GM23338 (cell line): ENCODE data around the gene ITGB6. TPM values are rescaled to one million over a fixed set of nuclear protein-coding genes. Genes with fewer than 3 reads are reported as not detected.

ENCODE experiments used
- ATAC-seq: fragments of 200-7000 bp; cut with Tn5 transposase; 3 replicates; pipeline ENCODE4 v1.9.1; 2020
- DNase-seq: peaks from one replicate; pipeline ENCODE4 v3.0.0-alpha.2; 2015; ENCODE audit warnings: low spot score
- H2AFZ ChIP-seq: fragments of 200-600 bp; sonication (generic); 2 replicates; pipeline ENCODE4 v1.8.0; 2016; ENCODE audit warnings: antibody characterized with exemption, mild to moderate bottlenecking, moderate library complexity
- H3F3A ChIP-seq: fragments of 200-600 bp; sonication (generic); replicated peaks from 2 replicates; pipeline ENCODE4 v1.8.0; 2017; ENCODE audit warnings: antibody characterized with exemption, mixed run types, low read depth
- H3K27ac ChIP-seq: fragments of 200-600 bp; sonication (generic); 2 replicates; pipeline ENCODE4 v1.6.1; 2016; ENCODE audit warnings: low read depth
- H3K27me3 ChIP-seq: fragments of 200-600 bp; sonication (generic); 2 replicates; pipeline ENCODE4 v1.8.0; 2016; ENCODE audit warnings: mild to moderate bottlenecking, mixed run types, moderate library complexity; ENCODE audit not compliant: insufficient read depth
- H3K36me3 ChIP-seq: fragments of 200-600 bp; sonication (generic); 2 replicates; pipeline ENCODE4 v1.8.0; 2016; ENCODE audit warnings: mild to moderate bottlenecking; ENCODE audit not compliant: insufficient read depth
- H3K4me1 ChIP-seq: fragments of 200-600 bp; sonication (generic); 2 replicates; pipeline ENCODE4 v1.8.0; 2016; ENCODE audit warnings: mild to moderate bottlenecking, moderate library complexity; ENCODE audit not compliant: insufficient read depth
- H3K4me2 ChIP-seq: fragments of 200-600 bp; sonication (generic); 2 replicates; pipeline ENCODE4 v1.7.1; 2017; ENCODE audit warnings: mixed run types
- H3K4me3 ChIP-seq: fragments of 200-600 bp; sonication (generic); 2 replicates; pipeline ENCODE4 v1.6.1; 2016; ENCODE audit warnings: mixed run types
- H3K79me2 ChIP-seq: fragments of 200-600 bp; sonication (generic); replicated peaks from 2 replicates; pipeline ENCODE4 v1.8.0; 2017; ENCODE audit warnings: mild to moderate bottlenecking; ENCODE audit not compliant: insufficient read depth
- H3K9me2 ChIP-seq: fragments of 200-600 bp; sonication (generic); 2 replicates; pipeline ENCODE4 v1.8.0; 2017; ENCODE audit not compliant: insufficient read depth
- H4K20me1 ChIP-seq: fragments of 200-600 bp; sonication (generic); replicated peaks from 2 replicates; pipeline ENCODE4 v1.8.0; 2017; ENCODE audit warnings: mild to moderate bottlenecking; ENCODE audit not compliant: insufficient read depth
- H3K27ac Mint-ChIP-seq: 2 replicates; pipeline ENCODE4 v1.8.0; 2020; ENCODE audit warnings: inconsistent platforms, mild to moderate bottlenecking, moderate library complexity, mixed read lengths
- H3K27me3 Mint-ChIP-seq: 3 replicates; pipeline ENCODE4 v1.8.0; 2022; ENCODE audit warnings: low read depth, mild to moderate bottlenecking, moderate library complexity, mixed read lengths, inconsistent platforms; ENCODE audit not compliant: insufficient read depth, poor library complexity
- H3K36me3 Mint-ChIP-seq: 3 replicates; pipeline ENCODE4 v1.8.0; 2021; ENCODE audit warnings: low read depth, mild to moderate bottlenecking, inconsistent platforms, moderate library complexity, mixed read lengths
- H3K4me1 Mint-ChIP-seq: 3 replicates; pipeline ENCODE4 v1.8.0; 2020; ENCODE audit warnings: mild to moderate bottlenecking, inconsistent platforms, mixed read lengths
- H3K4me3 Mint-ChIP-seq: 3 replicates; pipeline ENCODE4 v1.8.0; 2021; ENCODE audit warnings: moderate library complexity, mild to moderate bottlenecking, inconsistent platforms, mixed read lengths
- H3K9me3 Mint-ChIP-seq: 3 replicates; pipeline ENCODE4 v1.8.0; 2020; ENCODE audit warnings: moderate library complexity, mild to moderate bottlenecking, inconsistent platforms, mixed read lengths
- CREB1 ChIP-seq: fragments of 250-450 bp; sonication (Bioruptor Pico); IDR thresholded peaks from 2 replicates; pipeline ENCODE4 v1.5.0; 2020; ENCODE audit warnings: low read depth, mild to moderate bottlenecking, moderate library complexity
- EZH2 ChIP-seq: fragments of 200-600 bp; sonication (generic); IDR thresholded peaks from one replicate; pipeline ENCODE4 v1.8.0; 2017; ENCODE audit warnings: antibody characterized with exemption, mild to moderate bottlenecking, low read depth; ENCODE audit not compliant: unreplicated experiment
- EZH2phosphoT487 ChIP-seq: fragments of 200-600 bp; sonication (generic); IDR thresholded peaks from one replicate; pipeline ENCODE4 v1.8.1; 2018; ENCODE audit warnings: antibody characterized with exemption; ENCODE audit not compliant: unreplicated experiment
- JUNB ChIP-seq: IDR thresholded peaks from one replicate; pipeline ENCODE4 v1.6.1; 2016; ENCODE audit warnings: antibody characterized with exemption; ENCODE audit not compliant: unreplicated experiment
- NANOG ChIP-seq: IDR thresholded peaks from 2 replicates; pipeline ENCODE4 v1.6.1; 2016; ENCODE audit warnings: antibody characterized with exemption, borderline replicate concordance
- POLR2AphosphoS5 ChIP-seq: IDR thresholded peaks from 2 replicates; pipeline ENCODE4 v1.6.1; 2016; ENCODE audit warnings: antibody characterized with exemption, low read depth
- STAT1 ChIP-seq: IDR thresholded peaks from one replicate; pipeline ENCODE4 v1.6.1; 2016; ENCODE audit warnings: antibody characterized with exemption; ENCODE audit not compliant: unreplicated experiment
- ZNF114 ChIP-seq: fragments of 250-450 bp; sonication (Bioruptor Pico); IDR thresholded peaks from 2 replicates; pipeline ENCODE4 v1.5.0; 2020; ENCODE audit warnings: mild to moderate bottlenecking, moderate library complexity
- ZNF331 ChIP-seq: fragments of 250-450 bp; sonication (Bioruptor Pico); IDR thresholded peaks from 2 replicates; pipeline ENCODE4 v1.5.0; 2020; ENCODE audit warnings: low read depth, mild to moderate bottlenecking, moderate library complexity
- polyA plus RNA-seq: library from polyadenylated mRNA; unstranded; fragments of >200 nt; fragmentation: Nextera tagmentation; extraction: Ambion mirVana; gene quantifications from 2 replicates; pipeline ENCODE4 v1.2.1, GENCODE V29; 2016
- total RNA-seq: library from RNA; depleted of rRNA; stranded (reverse); fragments of >200 nt; shearing (Covaris generic); gene quantifications from 2 replicates; pipeline ENCODE4 v1.2.3, GENCODE V29; 2014
- TF ChIP-seq, protein P1 (sequence below): IDR thresholded peaks from 2 replicates; pipeline ENCODE4 v1.6.1; 2016; ENCODE audit warnings: antibody characterized with exemption
- TF ChIP-seq, protein P2 (sequence below), 2 experiments: fragments of 200-600 bp in 1 of 2; sonication (generic) in 1 of 2; conservative IDR thresholded peaks; 2 replicates each; pipeline versions ENCODE4 v1.5.1 to v1.6.1; 2016 to 2017; ENCODE audit warnings: antibody characterized with exemption in 2 of 2, low read depth in 2 of 2, mild to moderate bottlenecking in 2 of 2, moderate library complexity in 1 of 2
- TF ChIP-seq, protein P3 (sequence below): IDR thresholded peaks from one replicate; pipeline ENCODE4 v1.6.1; 2018; ENCODE audit warnings: antibody characterized with exemption; ENCODE audit not compliant: unreplicated experiment
- TF ChIP-seq, protein P4 (sequence below): fragments of 250-450 bp; sonication (Bioruptor Pico); IDR thresholded peaks from 2 replicates; pipeline ENCODE4 v1.5.0; 2020; ENCODE audit warnings: mild to moderate bottlenecking, moderate library complexity

Gene ITGB6
- total and polyA plus RNA-seq, 2 experiments from 2014 or later = not detected

DNA sequence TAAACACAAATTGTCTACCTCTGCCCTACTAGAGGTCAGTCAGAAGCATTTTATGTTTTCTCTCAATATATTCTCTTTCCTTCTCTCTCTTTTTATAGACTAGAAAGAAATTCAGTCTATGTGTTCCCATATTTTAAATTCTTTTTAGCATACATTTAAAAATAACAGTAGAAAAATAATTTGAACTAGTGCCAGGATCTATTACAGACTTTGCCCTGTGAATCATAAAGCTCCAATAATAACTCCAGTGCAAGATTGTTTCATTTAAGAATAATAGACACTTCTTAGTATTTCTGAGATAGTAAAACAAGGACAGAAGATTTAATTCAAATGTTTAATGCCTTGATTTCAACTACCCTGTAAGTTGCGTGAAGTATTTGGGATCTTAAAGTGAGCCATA lies 60.1 kb downstream of the ITGB6 start (continued):
- TF ChIP-seq ZNF114 (CRISPR knock-in tag) (no peak), STAT1 (no peak), EZH2phosphoT487 (no peak), JUNB (no peak)

DNA sequence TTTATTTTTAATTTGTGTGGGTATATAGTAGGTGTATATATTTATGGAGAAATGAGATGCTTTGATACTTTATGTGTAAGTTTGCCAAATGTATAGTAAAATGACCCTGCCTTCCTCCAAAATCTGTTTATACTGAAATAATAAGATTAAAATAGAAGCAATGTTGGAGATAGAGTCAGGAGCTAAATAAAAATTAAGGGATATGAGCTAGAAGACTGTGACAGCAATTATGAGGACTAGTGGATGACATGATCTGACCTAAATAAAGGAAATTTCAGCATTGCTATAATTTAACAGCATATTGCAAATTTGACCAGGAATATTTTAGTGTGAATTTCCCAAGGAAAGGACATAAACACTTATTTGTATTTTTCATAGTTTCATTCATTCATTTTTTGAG lies 60.7 kb downstream of the ITGB6 start:
- Mint-ChIP-seq H3K4me3 (no peak overlapping the region), H3K27ac (no peak overlapping the region), H3K9me3 (no peaks in the 10 kb centered on the region), H3K27me3 (no peaks in the 10 kb centered on the region), H3K36me3 (no peaks in the 10 kb centered on the region), H3K4me1 (no peaks in the 10 kb centered on the region)
- no peaks in the 10 kb centered on the region for H3F3A ChIP-seq
- no peak overlapping the region for H3K27ac ChIP-seq
- H3K27me3 ChIP-seq = no peaks in the 10 kb centered on the region
- no peaks in the 10 kb centered on the region for H3K4me1 ChIP-seq
- H4K20me1 ChIP-seq = no peaks in the 10 kb centered on the region
- no peaks in the 10 kb centered on the region for H3K36me3 ChIP-seq
- TF ChIP-seq ZNF114 (CRISPR knock-in tag) = no peak
- TF ChIP-seq POLR2AphosphoS5 = no peak
- TF ChIP-seq STAT1 = no peak
- TF ChIP-seq EZH2 = no peak
- TF ChIP-seq, protein P1, sequence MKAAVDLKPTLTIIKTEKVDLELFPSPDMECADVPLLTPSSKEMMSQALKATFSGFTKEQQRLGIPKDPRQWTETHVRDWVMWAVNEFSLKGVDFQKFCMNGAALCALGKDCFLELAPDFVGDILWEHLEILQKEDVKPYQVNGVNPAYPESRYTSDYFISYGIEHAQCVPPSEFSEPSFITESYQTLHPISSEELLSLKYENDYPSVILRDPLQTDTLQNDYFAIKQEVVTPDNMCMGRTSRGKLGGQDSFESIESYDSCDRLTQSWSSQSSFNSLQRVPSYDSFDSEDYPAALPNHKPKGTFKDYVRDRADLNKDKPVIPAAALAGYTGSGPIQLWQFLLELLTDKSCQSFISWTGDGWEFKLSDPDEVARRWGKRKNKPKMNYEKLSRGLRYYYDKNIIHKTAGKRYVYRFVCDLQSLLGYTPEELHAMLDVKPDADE = no peak
- no peak for TF ChIP-seq JUNB
- TF ChIP-seq CREB1 (CRISPR knock-in tag) = no peak
- TF ChIP-seq, protein P2, sequence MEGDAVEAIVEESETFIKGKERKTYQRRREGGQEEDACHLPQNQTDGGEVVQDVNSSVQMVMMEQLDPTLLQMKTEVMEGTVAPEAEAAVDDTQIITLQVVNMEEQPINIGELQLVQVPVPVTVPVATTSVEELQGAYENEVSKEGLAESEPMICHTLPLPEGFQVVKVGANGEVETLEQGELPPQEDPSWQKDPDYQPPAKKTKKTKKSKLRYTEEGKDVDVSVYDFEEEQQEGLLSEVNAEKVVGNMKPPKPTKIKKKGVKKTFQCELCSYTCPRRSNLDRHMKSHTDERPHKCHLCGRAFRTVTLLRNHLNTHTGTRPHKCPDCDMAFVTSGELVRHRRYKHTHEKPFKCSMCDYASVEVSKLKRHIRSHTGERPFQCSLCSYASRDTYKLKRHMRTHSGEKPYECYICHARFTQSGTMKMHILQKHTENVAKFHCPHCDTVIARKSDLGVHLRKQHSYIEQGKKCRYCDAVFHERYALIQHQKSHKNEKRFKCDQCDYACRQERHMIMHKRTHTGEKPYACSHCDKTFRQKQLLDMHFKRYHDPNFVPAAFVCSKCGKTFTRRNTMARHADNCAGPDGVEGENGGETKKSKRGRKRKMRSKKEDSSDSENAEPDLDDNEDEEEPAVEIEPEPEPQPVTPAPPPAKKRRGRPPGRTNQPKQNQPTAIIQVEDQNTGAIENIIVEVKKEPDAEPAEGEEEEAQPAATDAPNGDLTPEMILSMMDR (conservative IDR thresholded peaks at IDR 0.05; ENCODE audit: low read depth in 2 of 2) = no peak
- TF ChIP-seq NANOG = no peak
- no peak for TF ChIP-seq ZNF331 (CRISPR knock-in tag)
- TF ChIP-seq, protein P3, sequence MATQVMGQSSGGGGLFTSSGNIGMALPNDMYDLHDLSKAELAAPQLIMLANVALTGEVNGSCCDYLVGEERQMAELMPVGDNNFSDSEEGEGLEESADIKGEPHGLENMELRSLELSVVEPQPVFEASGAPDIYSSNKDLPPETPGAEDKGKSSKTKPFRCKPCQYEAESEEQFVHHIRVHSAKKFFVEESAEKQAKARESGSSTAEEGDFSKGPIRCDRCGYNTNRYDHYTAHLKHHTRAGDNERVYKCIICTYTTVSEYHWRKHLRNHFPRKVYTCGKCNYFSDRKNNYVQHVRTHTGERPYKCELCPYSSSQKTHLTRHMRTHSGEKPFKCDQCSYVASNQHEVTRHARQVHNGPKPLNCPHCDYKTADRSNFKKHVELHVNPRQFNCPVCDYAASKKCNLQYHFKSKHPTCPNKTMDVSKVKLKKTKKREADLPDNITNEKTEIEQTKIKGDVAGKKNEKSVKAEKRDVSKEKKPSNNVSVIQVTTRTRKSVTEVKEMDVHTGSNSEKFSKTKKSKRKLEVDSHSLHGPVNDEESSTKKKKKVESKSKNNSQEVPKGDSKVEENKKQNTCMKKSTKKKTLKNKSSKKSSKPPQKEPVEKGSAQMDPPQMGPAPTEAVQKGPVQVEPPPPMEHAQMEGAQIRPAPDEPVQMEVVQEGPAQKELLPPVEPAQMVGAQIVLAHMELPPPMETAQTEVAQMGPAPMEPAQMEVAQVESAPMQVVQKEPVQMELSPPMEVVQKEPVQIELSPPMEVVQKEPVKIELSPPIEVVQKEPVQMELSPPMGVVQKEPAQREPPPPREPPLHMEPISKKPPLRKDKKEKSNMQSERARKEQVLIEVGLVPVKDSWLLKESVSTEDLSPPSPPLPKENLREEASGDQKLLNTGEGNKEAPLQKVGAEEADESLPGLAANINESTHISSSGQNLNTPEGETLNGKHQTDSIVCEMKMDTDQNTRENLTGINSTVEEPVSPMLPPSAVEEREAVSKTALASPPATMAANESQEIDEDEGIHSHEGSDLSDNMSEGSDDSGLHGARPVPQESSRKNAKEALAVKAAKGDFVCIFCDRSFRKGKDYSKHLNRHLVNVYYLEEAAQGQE = no peak
- TF ChIP-seq, protein P4, sequence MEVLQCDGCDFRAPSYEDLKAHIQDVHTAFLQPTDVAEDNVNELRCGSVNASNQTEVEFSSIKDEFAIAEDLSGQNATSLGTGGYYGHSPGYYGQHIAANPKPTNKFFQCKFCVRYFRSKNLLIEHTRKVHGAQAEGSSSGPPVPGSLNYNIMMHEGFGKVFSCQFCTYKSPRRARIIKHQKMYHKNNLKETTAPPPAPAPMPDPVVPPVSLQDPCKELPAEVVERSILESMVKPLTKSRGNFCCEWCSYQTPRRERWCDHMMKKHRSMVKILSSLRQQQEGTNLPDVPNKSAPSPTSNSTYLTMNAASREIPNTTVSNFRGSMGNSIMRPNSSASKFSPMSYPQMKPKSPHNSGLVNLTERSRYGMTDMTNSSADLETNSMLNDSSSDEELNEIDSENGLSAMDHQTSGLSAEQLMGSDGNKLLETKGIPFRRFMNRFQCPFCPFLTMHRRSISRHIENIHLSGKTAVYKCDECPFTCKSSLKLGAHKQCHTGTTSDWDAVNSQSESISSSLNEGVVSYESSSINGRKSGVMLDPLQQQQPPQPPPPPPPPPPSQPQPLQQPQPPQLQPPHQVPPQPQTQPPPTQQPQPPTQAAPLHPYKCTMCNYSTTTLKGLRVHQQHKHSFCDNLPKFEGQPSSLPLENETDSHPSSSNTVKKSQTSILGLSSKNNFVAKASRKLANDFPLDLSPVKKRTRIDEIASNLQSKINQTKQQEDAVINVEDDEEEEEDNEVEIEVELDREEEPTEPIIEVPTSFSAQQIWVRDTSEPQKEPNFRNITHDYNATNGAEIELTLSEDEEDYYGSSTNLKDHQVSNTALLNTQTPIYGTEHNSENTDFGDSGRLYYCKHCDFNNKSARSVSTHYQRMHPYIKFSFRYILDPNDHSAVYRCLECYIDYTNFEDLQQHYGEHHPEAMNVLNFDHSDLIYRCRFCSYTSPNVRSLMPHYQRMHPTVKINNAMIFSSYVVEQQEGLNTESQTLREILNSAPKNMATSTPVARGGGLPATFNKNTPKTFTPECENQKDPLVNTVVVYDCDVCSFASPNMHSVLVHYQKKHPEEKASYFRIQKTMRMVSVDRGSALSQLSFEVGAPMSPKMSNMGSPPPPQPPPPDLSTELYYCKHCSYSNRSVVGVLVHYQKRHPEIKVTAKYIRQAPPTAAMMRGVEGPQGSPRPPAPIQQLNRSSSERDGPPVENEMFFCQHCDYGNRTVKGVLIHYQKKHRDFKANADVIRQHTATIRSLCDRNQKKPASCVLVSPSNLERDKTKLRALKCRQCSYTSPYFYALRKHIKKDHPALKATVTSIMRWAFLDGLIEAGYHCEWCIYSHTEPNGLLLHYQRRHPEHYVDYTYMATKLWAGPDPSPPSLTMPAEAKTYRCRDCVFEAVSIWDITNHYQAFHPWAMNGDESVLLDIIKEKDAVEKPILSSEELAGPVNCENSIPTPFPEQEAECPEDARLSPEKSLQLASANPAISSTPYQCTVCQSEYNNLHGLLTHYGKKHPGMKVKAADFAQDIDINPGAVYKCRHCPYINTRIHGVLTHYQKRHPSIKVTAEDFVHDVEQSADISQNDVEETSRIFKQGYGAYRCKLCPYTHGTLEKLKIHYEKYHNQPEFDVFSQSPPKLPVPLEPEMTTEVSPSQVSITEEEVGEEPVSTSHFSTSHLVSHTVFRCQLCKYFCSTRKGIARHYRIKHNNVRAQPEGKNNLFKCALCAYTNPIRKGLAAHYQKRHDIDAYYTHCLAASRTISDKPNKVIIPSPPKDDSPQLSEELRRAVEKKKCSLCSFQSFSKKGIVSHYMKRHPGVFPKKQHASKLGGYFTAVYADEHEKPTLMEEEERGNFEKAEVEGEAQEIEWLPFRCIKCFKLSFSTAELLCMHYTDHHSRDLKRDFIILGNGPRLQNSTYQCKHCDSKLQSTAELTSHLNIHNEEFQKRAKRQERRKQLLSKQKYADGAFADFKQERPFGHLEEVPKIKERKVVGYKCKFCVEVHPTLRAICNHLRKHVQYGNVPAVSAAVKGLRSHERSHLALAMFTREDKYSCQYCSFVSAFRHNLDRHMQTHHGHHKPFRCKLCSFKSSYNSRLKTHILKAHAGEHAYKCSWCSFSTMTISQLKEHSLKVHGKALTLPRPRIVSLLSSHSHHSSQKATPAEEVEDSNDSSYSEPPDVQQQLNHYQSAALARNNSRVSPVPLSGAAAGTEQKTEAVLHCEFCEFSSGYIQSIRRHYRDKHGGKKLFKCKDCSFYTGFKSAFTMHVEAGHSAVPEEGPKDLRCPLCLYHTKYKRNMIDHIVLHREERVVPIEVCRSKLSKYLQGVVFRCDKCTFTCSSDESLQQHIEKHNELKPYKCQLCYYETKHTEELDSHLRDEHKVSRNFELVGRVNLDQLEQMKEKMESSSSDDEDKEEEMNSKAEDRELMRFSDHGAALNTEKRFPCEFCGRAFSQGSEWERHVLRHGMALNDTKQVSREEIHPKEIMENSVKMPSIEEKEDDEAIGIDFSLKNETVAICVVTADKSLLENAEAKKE = no peak
- TF ChIP-seq EZH2phosphoT487 = no peak
- H3K4me3 ChIP-seq = no peak overlapping the region
- H2AFZ ChIP-seq = no peak overlapping the region
- no peak for ATAC-seq
- DNase-seq = no peak
- no peak overlapping the region for H3K4me2 ChIP-seq
- no peaks in the 10 kb centered on the region for H3K79me2 ChIP-seq
- H3K9me2 ChIP-seq = no peaks in the 10 kb centered on the region
